ENCODE data around the gene POMC. TPM values are rescaled to one million over a fixed set of nuclear protein-coding genes. Genes with fewer than 3 reads are reported as not detected.

POMC gene
- total and polyA plus RNA-seq, 2 of the 4 experiments (the other 2 are of a cell fraction): 0.17 TPM; not detected in 1

DNA sequence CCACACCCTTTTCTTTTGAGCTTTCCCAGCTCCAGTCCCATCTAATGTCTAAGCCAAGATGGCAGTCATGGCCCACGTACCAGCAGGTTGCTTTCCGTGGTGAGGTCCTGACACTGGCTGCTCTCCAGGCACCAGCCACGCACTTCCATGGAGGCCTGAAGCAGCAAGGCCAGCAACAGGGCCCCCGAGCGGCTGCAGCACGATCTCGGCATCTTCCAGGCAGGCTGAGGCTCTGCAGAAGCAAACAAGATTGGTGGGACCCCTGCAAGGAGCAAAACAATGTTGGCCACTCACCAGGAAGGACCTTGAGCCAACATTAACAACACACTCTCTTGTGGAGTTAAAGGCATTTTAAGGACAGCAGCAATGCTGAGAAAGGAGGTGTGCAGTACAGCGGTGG, 3.8 kb downstream of the POMC start:
- no peak for ATAC-seq (ENCODE audit: low read depth)
- Histone ChIP-seq H3K4me2 (ENCODE audit: low read depth, low read length) (no peak overlapping the region), H2BK15ac (ENCODE audit: low read depth, low read length) (no peak overlapping the region), H2BK20ac (ENCODE audit: low read depth, low read length) (no peak overlapping the region), H4K5ac (ENCODE audit: low read depth, low read length) (no peak overlapping the region), H2BK5ac (ENCODE audit: low read depth, low read length, poor library complexity, severe bottlenecking) (no peak overlapping the region), H2AK5ac (ENCODE audit: low read depth, low read length) (no peak overlapping the region), H3K36me3 (ENCODE audit: control insufficient read depth, insufficient read depth, low read length) (no peaks in the 10 kb centered on the region), H2AFZ (replicated peaks; ENCODE audit: low read length, poor library complexity) (no peak overlapping the region), H3K4me3 (ENCODE audit: insufficient read depth, low read depth, low read length) (no peak overlapping the region), H3K27ac (ENCODE audit: insufficient read depth, low read length) (no peak overlapping the region), H4K91ac (ENCODE audit: insufficient read depth, low read depth, low read length) (no peak overlapping the region), H3K14ac (replicated peaks; ENCODE audit: low read depth, low read length) (no peak overlapping the region), H4K20me1 (ENCODE audit: insufficient read depth, low read length) (no peaks in the 10 kb centered on the region), H3K79me1 (ENCODE audit: low read depth in 1 of 2, low read length in 2 of 2) (no peaks in the 10 kb centered on the region), H3K27me3 (ENCODE audit: control insufficient read depth, insufficient read depth, low read length) (peaks cover 64% of the 10 kb centered on the region), H2BK120ac (ENCODE audit: low read depth, low read length) (no peak overlapping the region), H3K4me1 (ENCODE audit: control insufficient read depth, insufficient read depth, low read length) (peaks cover 2% of the 10 kb centered on the region; the same call in 1 of the 2 replicates), H3K56ac (ENCODE audit: extremely low read depth, insufficient read depth, low read length) (no peak overlapping the region), H3K18ac (ENCODE audit: low read depth, low read length) (no peak overlapping the region), H3K4ac (ENCODE audit: low read depth, low read length) (no peak overlapping the region), H4K8ac (ENCODE audit: low read depth in 2 of 2, low read length in 2 of 2) (no peak overlapping the region), H2AK9ac (replicated peaks; ENCODE audit: low read depth, low read length, poor library complexity) (no peak overlapping the region), H3K9me1 (ENCODE audit: insufficient read depth, low read length) (no peaks in the 10 kb centered on the region; the same call in 1 of the 2 replicates), H3K23ac (ENCODE audit: low read depth, low read length) (no peak overlapping the region), H3K9me3 (ENCODE audit: control insufficient read depth, insufficient read depth, low read length) (peaks cover 7% of the 10 kb centered on the region; the same call in 1 of the 2 replicates), H3K9ac (ENCODE audit: low read depth, low read length) (no peak overlapping the region)
- no TSS peak for BruUV-seq (replicated peaks)
- ChIA-PET POLR2A (ENCODE audit: unreplicated experiment) (no interaction called here), CTCF (no interaction called here)
- DNase-seq: no peak
- dilution Hi-C loops (cut with HindIII; ENCODE audit: low sequenced_read_pairs, unreplicated experiment) (no loop called here), intact Hi-C loops (cut with micrococcal nuclease) (no loop called here), in situ Hi-C loops (cut with MboI; ENCODE audit: low sequenced_read_pairs) (no loop called here)
- 41% methylated on average over 6 of the region's 8 CpGs; no CpG with 5 or more reads in 1 of the 2 experiments for WGBS, 2 experiments (ENCODE audit: extremely low coverage in 2 of 2, insufficient read length in 1 of 2)
- no peak for TF ChIP-seq NFE2L2 (IDR thresholded peaks at IDR 0.05; ENCODE audit: low read depth, low read length)
- TF ChIP-seq MXI1 (IDR thresholded peaks at IDR 0.05; ENCODE audit: borderline replicate concordance, low read depth, low read length): no peak
- TF ChIP-seq, protein P1, sequence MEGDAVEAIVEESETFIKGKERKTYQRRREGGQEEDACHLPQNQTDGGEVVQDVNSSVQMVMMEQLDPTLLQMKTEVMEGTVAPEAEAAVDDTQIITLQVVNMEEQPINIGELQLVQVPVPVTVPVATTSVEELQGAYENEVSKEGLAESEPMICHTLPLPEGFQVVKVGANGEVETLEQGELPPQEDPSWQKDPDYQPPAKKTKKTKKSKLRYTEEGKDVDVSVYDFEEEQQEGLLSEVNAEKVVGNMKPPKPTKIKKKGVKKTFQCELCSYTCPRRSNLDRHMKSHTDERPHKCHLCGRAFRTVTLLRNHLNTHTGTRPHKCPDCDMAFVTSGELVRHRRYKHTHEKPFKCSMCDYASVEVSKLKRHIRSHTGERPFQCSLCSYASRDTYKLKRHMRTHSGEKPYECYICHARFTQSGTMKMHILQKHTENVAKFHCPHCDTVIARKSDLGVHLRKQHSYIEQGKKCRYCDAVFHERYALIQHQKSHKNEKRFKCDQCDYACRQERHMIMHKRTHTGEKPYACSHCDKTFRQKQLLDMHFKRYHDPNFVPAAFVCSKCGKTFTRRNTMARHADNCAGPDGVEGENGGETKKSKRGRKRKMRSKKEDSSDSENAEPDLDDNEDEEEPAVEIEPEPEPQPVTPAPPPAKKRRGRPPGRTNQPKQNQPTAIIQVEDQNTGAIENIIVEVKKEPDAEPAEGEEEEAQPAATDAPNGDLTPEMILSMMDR (conservative IDR thresholded peaks at IDR 0.05; ENCODE audit: low read depth, low read length): no peak
- no peak for TF ChIP-seq CHD1 (IDR thresholded peaks at IDR 0.05; ENCODE audit: low read depth, low read length)
- no peak for TF ChIP-seq RCOR1 (IDR thresholded peaks at IDR 0.05; ENCODE audit: insufficient replicate concordance, low read length)
- TF ChIP-seq RAD21 (IDR thresholded peaks at IDR 0.05; ENCODE audit: low read length): no peak
- TF ChIP-seq POLR2A (IDR thresholded peaks at IDR 0.05; ENCODE audit: low read depth, low read length): no peak
- no peak for TF ChIP-seq MAFK (IDR thresholded peaks at IDR 0.05; ENCODE audit: low read depth, low read length)
- TF ChIP-seq CEBPB (IDR thresholded peaks at IDR 0.05; ENCODE audit: low read depth, low read length): no peak
- TF ChIP-seq, protein P2, sequence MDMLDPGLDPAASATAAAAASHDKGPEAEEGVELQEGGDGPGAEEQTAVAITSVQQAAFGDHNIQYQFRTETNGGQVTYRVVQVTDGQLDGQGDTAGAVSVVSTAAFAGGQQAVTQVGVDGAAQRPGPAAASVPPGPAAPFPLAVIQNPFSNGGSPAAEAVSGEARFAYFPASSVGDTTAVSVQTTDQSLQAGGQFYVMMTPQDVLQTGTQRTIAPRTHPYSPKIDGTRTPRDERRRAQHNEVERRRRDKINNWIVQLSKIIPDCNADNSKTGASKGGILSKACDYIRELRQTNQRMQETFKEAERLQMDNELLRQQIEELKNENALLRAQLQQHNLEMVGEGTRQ (IDR thresholded peaks at IDR 0.05; ENCODE audit: low read depth, low read length): no peak
- TF ChIP-seq FOS (IDR thresholded peaks at IDR 0.05; ENCODE audit: low read depth, low read length): no peak
- no peak for TF ChIP-seq SMC3 (IDR thresholded peaks at IDR 0.05; ENCODE audit: low read depth, low read length)
- no peak for TF ChIP-seq RFX5 (IDR thresholded peaks at IDR 0.05; ENCODE audit: low read depth, low read length)
- TF ChIP-seq BHLHE40 (IDR thresholded peaks at IDR 0.05; ENCODE audit: low read depth, low read length): no peak
- TF ChIP-seq MAZ (IDR thresholded peaks at IDR 0.05; ENCODE audit: borderline replicate concordance, low read depth, low read length): no peak
- TF ChIP-seq, protein P3, sequence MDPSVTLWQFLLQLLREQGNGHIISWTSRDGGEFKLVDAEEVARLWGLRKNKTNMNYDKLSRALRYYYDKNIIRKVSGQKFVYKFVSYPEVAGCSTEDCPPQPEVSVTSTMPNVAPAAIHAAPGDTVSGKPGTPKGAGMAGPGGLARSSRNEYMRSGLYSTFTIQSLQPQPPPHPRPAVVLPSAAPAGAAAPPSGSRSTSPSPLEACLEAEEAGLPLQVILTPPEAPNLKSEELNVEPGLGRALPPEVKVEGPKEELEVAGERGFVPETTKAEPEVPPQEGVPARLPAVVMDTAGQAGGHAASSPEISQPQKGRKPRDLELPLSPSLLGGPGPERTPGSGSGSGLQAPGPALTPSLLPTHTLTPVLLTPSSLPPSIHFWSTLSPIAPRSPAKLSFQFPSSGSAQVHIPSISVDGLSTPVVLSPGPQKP (IDR thresholded peaks at IDR 0.05; ENCODE audit: borderline replicate concordance, low read depth, low read length): no peak
